ENCODE measurements around the gene SEC61A1.

- TF ChIP-seq CTCF (conservative IDR thresholded peaks at IDR 0.05) (no peak), EZH2 (IDR thresholded peaks at IDR 0.05; ENCODE audit: low read depth) (no peak)
These were observed 18.8 kb downstream of the SEC61A1 start for GRCh38 chr3:128070898-128071591.
